PC-3 (cell line): ENCODE measurements around the gene PFKFB4. TPM values are rescaled to one million over a fixed set of nuclear protein-coding genes. Genes with fewer than 3 reads are reported as not detected.

ENCODE experiments used
- ATAC-seq: fragments of 200-7000 bp; cut with Tn5 transposase; 2 replicates; pipeline ENCODE4 v1.9.1; 2020; ENCODE audit warnings: mild to moderate bottlenecking, moderate library complexity
- BruUV-seq: library from RNA; stranded (reverse); fragments of 400-500 nt; replicated peaks from 2 replicates; lab custom pipeline; 2021; lab: Mats Ljungman, UMichigan
- CTCF ChIA-PET: fragments of 300-600 bp; sonication (Branson Sonifier 250); formaldehyde crosslinking; loops from one replicate; lab custom pipeline; 2022; ENCODE audit warnings: antibody characterized with exemption; lab: Charles Lee
- POLR2A ChIA-PET: fragments of 300-600 bp; sonication (Branson Sonifier 250); formaldehyde crosslinking; loops from one replicate; lab custom pipeline; 2022; ENCODE audit warnings: antibody characterized with exemption; ENCODE audit not compliant: unreplicated experiment; lab: Charles Lee
- DNase-seq: peaks from one replicate; pipeline ENCODE4 v3.0.0-alpha.2; 2015
- H2AFZ ChIP-seq: fragments of 300-600 bp; sonication (generic); 2 replicates; pipeline ENCODE4 v1.6.0; 2016; ENCODE audit warnings: antibody characterized with exemption, low read length
- H3F3A ChIP-seq: fragments of 300-600 bp; sonication (generic); one replicate; pipeline ENCODE4 v1.6.0; 2017; ENCODE audit warnings: antibody characterized with exemption, low read length, control low read depth, mild to moderate bottlenecking; ENCODE audit not compliant: unreplicated experiment
- H3K27ac ChIP-seq: fragments of 300-600 bp; sonication (generic); 2 replicates; pipeline ENCODE4 v1.5.1; 2016; ENCODE audit warnings: mild to moderate bottlenecking, low read length
- H3K27me3 ChIP-seq: fragments of 300-600 bp; sonication (generic); 2 replicates; pipeline ENCODE4 v1.6.1; 2016; ENCODE audit warnings: low read length, mixed read lengths
- H3K36me3 ChIP-seq: fragments of 300-600 bp; sonication (generic); 2 replicates; pipeline ENCODE4 v1.6.1; 2016; ENCODE audit warnings: low read depth, mixed run types, low read length, mixed read lengths
- H3K4me1 ChIP-seq: fragments of 300-600 bp; sonication (generic); 2 replicates; pipeline ENCODE4 v1.5.1; 2016; ENCODE audit warnings: low read length; ENCODE audit not compliant: insufficient read depth
- H3K4me2 ChIP-seq: fragments of 300-600 bp; sonication (generic); 2 replicates; pipeline ENCODE4 v1.6.0; 2016; ENCODE audit warnings: low read length
- H3K4me3 ChIP-seq: fragments of 300-600 bp; sonication (generic); 2 replicates; pipeline ENCODE4 v1.5.1; 2016; ENCODE audit warnings: mild to moderate bottlenecking, low read length, mixed read lengths
- H3K79me2 ChIP-seq: fragments of 300-600 bp; sonication (generic); 2 replicates; pipeline ENCODE4 v1.6.1; 2017; ENCODE audit warnings: low read length, mixed read lengths
- H3K9ac ChIP-seq: fragments of 300-600 bp; sonication (generic); 2 replicates; pipeline ENCODE4 v1.6.0; 2016; ENCODE audit warnings: mild to moderate bottlenecking, low read length
- H3K9me2 ChIP-seq: fragments of 300-600 bp; sonication (generic); replicated peaks from 2 replicates; pipeline ENCODE4 v1.6.1; 2016; ENCODE audit warnings: mixed run types, low read length, mixed read lengths
- H3K9me3 ChIP-seq: fragments of 300-600 bp; sonication (generic); 2 replicates; pipeline ENCODE4 v1.6.1; 2016; ENCODE audit warnings: low read length, mixed read lengths
- H4K20me1 ChIP-seq: fragments of 300-600 bp; sonication (generic); 2 replicates; pipeline ENCODE4 v1.6.1; 2016; ENCODE audit warnings: low read length, mixed read lengths
- CTCF ChIP-seq: fragments of 300-600 bp; sonication (generic); conservative IDR thresholded peaks from 2 replicates; pipeline ENCODE4 v1.5.1; 2017; ENCODE audit warnings: antibody characterized with exemption, low read depth, mild to moderate bottlenecking, low read length
- EZH2 ChIP-seq: fragments of 300-600 bp; sonication (generic); IDR thresholded peaks from one replicate; pipeline ENCODE4 v1.6.1; 2017; ENCODE audit warnings: antibody characterized with exemption, mild to moderate bottlenecking, low read length; ENCODE audit not compliant: unreplicated experiment
- EZH2phosphoT487 ChIP-seq: fragments of 300-600 bp; sonication (generic); IDR thresholded peaks from 2 replicates; pipeline ENCODE4 v1.6.1; 2018; ENCODE audit warnings: mild to moderate bottlenecking, antibody characterized with exemption, low read length, borderline replicate concordance
- intact Hi-C: fragments of 100-400 bp; cut with micrococcal nuclease; formaldehyde crosslinking; loops from 2 replicates; pipeline ENCODE4 v1.9.0; 2023
- total RNA-seq: library from RNA; depleted of rRNA; stranded (reverse); fragments of >200 nt; gene quantifications from 2 replicates; pipeline ENCODE4 v1.2.3, GENCODE V29; 2014

Gene PFKFB4
- total RNA-seq, 1 experiment from 2014 or later, result 33.5 TPM

DNA sequence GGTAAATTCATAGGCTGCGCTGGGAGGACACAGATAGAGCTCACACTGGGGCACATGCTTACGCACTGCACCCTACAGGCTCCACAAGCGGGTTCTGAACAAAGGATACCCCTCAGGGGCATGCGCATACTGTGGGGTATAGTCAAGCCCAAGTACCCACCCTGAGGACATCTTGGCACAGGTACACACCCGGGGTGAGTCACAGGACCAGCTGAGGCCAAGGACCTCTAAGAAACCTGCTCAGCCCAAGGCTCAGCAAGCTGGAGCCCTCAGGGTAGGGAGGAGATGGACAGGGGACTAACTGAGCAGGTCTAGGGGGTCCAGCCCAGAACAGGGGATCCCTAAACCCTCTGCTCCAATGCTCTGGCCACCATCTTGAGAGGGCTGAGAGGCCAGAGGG, 55.9 kb downstream of the PFKFB4 start:
- no peaks in the 10 kb centered on the region for H3K36me3 ChIP-seq
- peaks cover 30% of the 10 kb centered on the region for H3K79me2 ChIP-seq
- no peak overlapping the region for H3K9ac ChIP-seq
- H4K20me1 ChIP-seq, result no peaks in the 10 kb centered on the region
- ChIA-PET POLR2A (no interaction called here), CTCF (no interaction called here)
- no peak overlapping the region for H3K27ac ChIP-seq
- H3K4me1 ChIP-seq, result peaks cover 36% of the 10 kb centered on the region
- intact Hi-C loops, result no loop called here
- H3K27me3 ChIP-seq, result no peaks in the 10 kb centered on the region
- no TSS peak for BruUV-seq
- no peak for ATAC-seq
- H3K9me3 ChIP-seq, result no peaks in the 10 kb centered on the region
- no peak overlapping the region for H3K4me3 ChIP-seq
- H3K4me2 ChIP-seq, result peak overlapping the region; percentile 24; the same call in 1 of the 2 replicates
- H2AFZ ChIP-seq, result no peak overlapping the region
- TF ChIP-seq EZH2phosphoT487 (no peak), CTCF (no peak), EZH2 (no peak)
- no peaks in the 10 kb centered on the region for H3F3A ChIP-seq
- H3K9me2 ChIP-seq, result no peaks in the 10 kb centered on the region
- DNase-seq, result peak; percentile 36

DNA sequence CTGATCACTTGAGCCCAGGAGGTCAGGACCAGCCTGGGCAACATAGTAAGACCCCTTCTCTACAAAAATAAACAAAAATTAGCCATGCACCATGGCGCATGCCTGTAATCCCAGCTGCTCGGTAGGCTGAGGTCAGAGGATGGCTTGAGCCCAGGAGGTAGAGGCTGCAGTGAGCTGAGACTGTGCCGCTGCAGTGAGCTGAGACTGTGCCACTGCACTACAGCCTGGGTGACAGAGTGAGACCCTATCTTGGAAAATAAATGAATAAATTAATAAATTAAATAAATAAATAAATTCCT, 63.5 kb downstream of the PFKFB4 start:
- CTCF ChIA-PET, result no interaction called here
- DNase-seq (no peak), ATAC-seq (no peak)
- POLR2A ChIA-PET, result interaction anchor here (0.6 kb wide), 1 partner anchor 36 kb away, joined by 4 read pairs; no protein-coding TSS in a partner anchor
- Histone ChIP-seq H3K27ac (no peak overlapping the region), H3K9me2 (no peaks in the 10 kb centered on the region), H4K20me1 (no peaks in the 10 kb centered on the region), H3K9ac (no peak overlapping the region), H3K4me1 (no peaks in the 10 kb centered on the region), H3K79me2 (no peaks in the 10 kb centered on the region), H3K9me3 (no peaks in the 10 kb centered on the region), H3K4me2 (no peak overlapping the region), H3K27me3 (no peaks in the 10 kb centered on the region), H3F3A (no peaks in the 10 kb centered on the region), H3K4me3 (no peak overlapping the region), H2AFZ (no peak overlapping the region), H3K36me3 (peaks cover 3% of the 10 kb centered on the region; the same call in 1 of the 2 replicates)
- TF ChIP-seq EZH2phosphoT487, result no peak
- no peak for TF ChIP-seq CTCF
- TF ChIP-seq EZH2, result no peak
- intact Hi-C loops, result no loop called here
- no TSS peak for BruUV-seq

GRCh38 chr3:48492461-48493202, 64.0 kb downstream of the PFKFB4 start:
- Histone ChIP-seq H4K20me1 (no peaks in the 10 kb centered on the region), H3K9me2 (no peaks in the 10 kb centered on the region), H3K4me3 (no peak overlapping the region), H3K36me3 (peaks cover 3% of the 10 kb centered on the region; the same call in 1 of the 2 replicates), H3K4me2 (no peak overlapping the region), H2AFZ (no peak overlapping the region), H3F3A (no peaks in the 10 kb centered on the region), H3K9ac (no peak overlapping the region), H3K9me3 (no peaks in the 10 kb centered on the region), H3K27me3 (no peaks in the 10 kb centered on the region), H3K79me2 (no peaks in the 10 kb centered on the region), H3K27ac (no peak overlapping the region), H3K4me1 (no peaks in the 10 kb centered on the region)
- no peak for ATAC-seq
- no TSS peak for BruUV-seq
- CTCF ChIA-PET, result no interaction called here
- DNase-seq, result no peak
- intact Hi-C loops, result no loop called here
- TF ChIP-seq CTCF (no peak), EZH2 (no peak), EZH2phosphoT487 (no peak)
- POLR2A ChIA-PET, result interaction anchor here (0.6 kb wide), 1 partner anchor 36 kb away, joined by 4 read pairs; no protein-coding TSS in a partner anchor
